Stimulated activated CD8-positive, alpha-beta memory T cell treated with anti-CD3 and anti-CD28 coated beads, Interleukin-12 subunit alpha, Interleukin-12 subunit beta, amount 100 ng/mL, for 24 hours (primary cell): ENCODE measurements around the gene FHAD1.

ENCODE experiments used
- DNase-seq: peaks from one replicate; pipeline ENCODE4 v3.0.0-alpha.2; 2020; ENCODE audit errors: extremely low read depth

The FHAD1 gene

GRCh38 chr1:15400627-15401026, 153.6 kb downstream of the FHAD1 start:
- DNase-seq = no peak

GRCh38 chr1:15401391-15402055, 154.5 kb downstream of the FHAD1 start:
- no peak for DNase-seq

GRCh38 chr1:15402809-15403450, 155.9 kb downstream of the FHAD1 start:
- DNase-seq = no peak

- DNase-seq = no peak
Measured at GRCh38 chr1:15403962-15404580, 157.0 kb downstream of the FHAD1 start.

- DNase-seq = no peak
Measured at GRCh38 chr1:15405106-15405850, 158.3 kb downstream of the FHAD1 start.

- DNase-seq = no peak
Measured at GRCh38 chr1:15406614-15407559, 159.9 kb downstream of the FHAD1 start.

GRCh38 chr1:15407580-15407979, 160.6 kb downstream of the FHAD1 start:
- DNase-seq = no peak

GRCh38 chr1:15408890-15409387, 161.9 kb downstream of the FHAD1 start:
- no peak for DNase-seq

GRCh38 chr1:15409388-15410222, 162.6 kb downstream of the FHAD1 start, which contains the start of gene EFHD2:
Gene EFHD2, plus strand, starts transcription at chr1:15409888. Its CDS starts 84 bp downstream, at chr1:15409972.
- peak; percentile 71 for DNase-seq

- DNase-seq = no peak
Measured at GRCh38 chr1:15410223-15410883, 163.3 kb downstream of the FHAD1 start.

- no peak for DNase-seq
Measured at GRCh38 chr1:15410884-15411245, 163.8 kb downstream of the FHAD1 start.

GRCh38 chr1:15411593-15412137, 164.6 kb downstream of the FHAD1 start:
- no peak for DNase-seq

GRCh38 chr1:15412175-15412800, 165.3 kb downstream of the FHAD1 start:
- DNase-seq = no peak

GRCh38 chr1:15412843-15413242, 165.8 kb downstream of the FHAD1 start:
- no peak for DNase-seq

- DNase-seq = no peak
Measured at GRCh38 chr1:15413563-15414444, 166.8 kb downstream of the FHAD1 start.

- no peak for DNase-seq
Measured at GRCh38 chr1:15414445-15414983, 167.5 kb downstream of the FHAD1 start.
